Pancreas (tissue), 10 donors: Measurements from ENCODE around the gene SMIM12. TPM values are rescaled to one million over a fixed set of nuclear protein-coding genes. Genes with fewer than 3 reads are reported as not detected.
"Not testable (repeated sequence)": the region's sequence is repeated elsewhere in the genome, so short reads cannot be mapped to it uniquely, and the experiment has no call there.

ENCODE experiments used
- ATAC-seq, 4 donors: fragments of 200-7000 bp; cut with Tn5 transposase; one replicate each; pipeline versions ENCODE4 v1.8.0 to v1.9.1; 2020; ENCODE audit warnings: mild to moderate bottlenecking in 4 of 4, moderate library complexity in 4 of 4
- DNase-seq, 6 donors: peaks; one replicate each; pipeline ENCODE4 v3.0.0-alpha.2; 2020
- FAIRE-seq: peaks from 2 replicates; lab custom pipeline; 2012; peaks lifted over from hg19 to GRCh38; lab: Jason Lieb, UNC
- H3K27ac ChIP-seq, 4 donors: fragments of 200-600 bp; sonication (generic); 1 replicate in 3 of 4; 2 replicates in 1 of 4; pipeline versions ENCODE4 v1.5.0 to v1.8.0; 2020
- H3K27me3 ChIP-seq, 4 donors: fragments of 200-600 bp; one replicate each; pipeline ENCODE4 v1.8.0; 2021
- H3K36me3 ChIP-seq, 3 donors: fragments of 200-600 bp; sonication (generic) in 1 of 3; one replicate each; pipeline versions ENCODE4 v1.5.0 to v1.8.0; 2020 to 2021
- H3K4me1 ChIP-seq, 3 donors: fragments of 200-600 bp; one replicate each; pipeline ENCODE4 v1.8.0; 2021
- H3K4me3 ChIP-seq, 4 donors: fragments of 200-600 bp; sonication (generic) in 2 of 4; one replicate each; pipeline versions ENCODE4 v1.5.0 to v1.8.0; 2020 to 2021
- H3K9me3 ChIP-seq, 4 donors: fragments of 200-600 bp; one replicate each; pipeline ENCODE4 v1.8.0; 2021
- CTCF ChIP-seq, 4 donors: fragments of 200-600 bp; sonication (generic) in 3 of 4; IDR thresholded peaks; one replicate each; pipeline versions ENCODE4 v1.5.0 to v1.8.0; 2021; ENCODE audit warnings: antibody characterized with exemption in 4 of 4
- WGBS, 2 donors: extraction: QIAGEN DNeasy Blood & Tissue Kit; methylation state at CpG; one replicate each; pipeline ENCODE4 v1.1.7; 2013; 5-methylcytosine and 5-hydroxymethylcytosine counted together
- intact Hi-C, 3 donors: fragments of 100-400 bp; cut with DNase I; formaldehyde crosslinking; loops; one replicate each; pipeline versions ENCODE4 v1.11.1 to v1.14.2; 2022
- polyA plus RNA-seq, 2 donors: library from polyadenylated mRNA; stranded (reverse); fragments of 200-250 nt; gene quantifications; one replicate each; pipeline ENCODE4 v1.2.3, GENCODE V29; 2013
- total RNA-seq, 6 donors: library from RNA; stranded (reverse); fragmentation: NEBNext Ultra II Directional in 4 of 6; extraction: Animal tissue kit (Norgen Biotek cat#: 25700) in 4 of 6; gene quantifications; one replicate each; pipeline versions ENCODE4 v1.2.1 to v1.2.4, GENCODE V29; 2021 to 2023
- donor health status: healthy with polysubstance abuse.
- donor health status: DM: no; HTN: no; CAD: no; lungs with moderate emphysema.
- donor health status: DM: no; HTN: no; CAD: no.
- donor health status: control.
- donor health status: control.
- donor health status: Bipolar disorder and iron deficiency.
- donor health status: DM: yes; HTN: yes; CAD: no.
- donor health status: DM: no; HTN: no; CAD: no.
- donor health status: DM: no; HTN: no; CAD: no.
- donor health status: DM: yes; HTN: yes; CAD: no.

SMIM12 gene
- total and polyA plus RNA-seq, 8 donors: 6.2 to 18.5 (median 14.3) TPM

DNA sequence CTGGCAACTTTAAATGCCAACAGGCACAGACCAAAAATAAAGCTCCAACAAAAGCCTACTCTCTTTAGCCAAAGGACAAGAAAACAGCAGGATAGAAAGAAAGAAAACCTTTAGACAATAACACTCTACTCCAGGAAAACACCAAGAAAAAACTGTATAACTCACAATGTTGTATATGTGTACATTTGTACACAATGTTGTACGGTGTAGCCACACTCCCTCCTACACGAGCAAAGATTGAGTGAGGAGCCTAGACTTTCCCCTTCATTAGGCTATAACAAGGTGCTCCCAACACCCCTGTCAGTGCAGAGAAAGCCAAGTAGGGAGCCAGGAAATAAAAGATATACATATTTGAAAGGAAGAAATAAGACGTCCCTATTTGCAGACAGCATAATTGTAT, 42.8 kb downstream of the SMIM12 start:
- ATAC-seq: no peak
- Histone ChIP-seq H3K36me3 (no peaks in the 10 kb centered on the region), H3K27me3 (no peaks in the 10 kb centered on the region), H3K9me3 (no peaks in the 10 kb centered on the region), H3K27ac (no peak overlapping the region), H3K4me1 (no peaks in the 10 kb centered on the region), H3K4me3 (no peak overlapping the region)
- FAIRE-seq: no peak
- no peak for DNase-seq
- no peak for TF ChIP-seq CTCF (IDR thresholded peaks at IDR 0.05)
- 62 to 63% methylated on average over 3 of the region's 3 CpGs for WGBS, 2 donors
- intact Hi-C loops: no loop called here

DNA sequence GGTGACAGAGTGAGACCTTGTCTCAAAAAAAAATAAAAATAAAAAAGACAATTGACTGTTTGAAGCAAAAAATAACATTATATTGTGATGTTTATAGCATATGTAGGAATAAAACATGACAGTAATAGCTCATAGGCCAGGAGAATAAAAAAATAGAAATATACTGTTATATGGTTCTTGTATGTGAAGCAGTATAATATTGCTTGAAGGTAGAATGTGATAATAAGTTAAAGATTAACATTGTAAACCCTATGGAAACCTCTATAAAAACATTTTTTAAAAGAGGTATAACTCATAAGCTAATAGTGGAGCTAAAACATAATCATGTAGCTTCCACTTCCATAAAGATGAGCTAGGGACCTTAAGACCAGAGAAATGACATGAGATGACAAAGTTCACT, 43.2 kb downstream of the SMIM12 start:
- Histone ChIP-seq H3K27me3 (no peaks in the 10 kb centered on the region), H3K9me3 (no peaks in the 10 kb centered on the region), H3K27ac (no peak overlapping the region), H3K4me1 (no peaks in the 10 kb centered on the region), H3K4me3 (no peak overlapping the region), H3K36me3 (no peaks in the 10 kb centered on the region)
- no peak for TF ChIP-seq CTCF (IDR thresholded peaks at IDR 0.05)
- FAIRE-seq: no peak
- no peak for ATAC-seq
- no peak for DNase-seq
- intact Hi-C loops: no loop called here

- DNase-seq, intact Hi-C loops, H3K27me3 ChIP-seq, H3K4me1 ChIP-seq, H3K36me3 ChIP-seq, FAIRE-seq, H3K9me3 ChIP-seq, H3K4me3 ChIP-seq, H3K27ac ChIP-seq, ATAC-seq: not testable (repeated sequence)
- WGBS, 2 donors: 90 to 91% methylated on average over 3 of the region's 3 CpGs
Measured at GRCh38 chr1:34810781-34811180, 48.8 kb downstream of the SMIM12 start.

- intact Hi-C loops: no loop called here
- H3K4me1 ChIP-seq: no peaks in the 10 kb centered on the region
- no peak overlapping the region for H3K27ac ChIP-seq
- H3K27me3 ChIP-seq: no peaks in the 10 kb centered on the region
- no peak for TF ChIP-seq CTCF (IDR thresholded peaks at IDR 0.05)
- DNase-seq: no peak
- no peaks in the 10 kb centered on the region for H3K36me3 ChIP-seq
- FAIRE-seq: no peak
- WGBS, 2 donors: 90 to 92% methylated on average over 9 of the region's 9 CpGs
- ATAC-seq: no peak
- H3K4me3 ChIP-seq: no peak overlapping the region
- H3K9me3 ChIP-seq: no peaks in the 10 kb centered on the region
Measured at GRCh38 chr1:34808051-34808810, 51.3 kb downstream of the SMIM12 start.

- no peaks in the 10 kb centered on the region for H3K4me1 ChIP-seq
Measured at GRCh38 chr1:34806396-34806795, 53.2 kb downstream of the SMIM12 start.

More at GRCh38 chr1:34806396-34806795, 53.2 kb downstream of the SMIM12 start:
- FAIRE-seq (no peak), DNase-seq (no peak), ATAC-seq (no peak)
- no peak overlapping the region for H3K27ac ChIP-seq
- no peaks in the 10 kb centered on the region for H3K9me3 ChIP-seq
- no peak overlapping the region for H3K4me3 ChIP-seq
- H3K27me3 ChIP-seq: no peaks in the 10 kb centered on the region
- TF ChIP-seq CTCF (IDR thresholded peaks at IDR 0.05): no peak
- intact Hi-C loops: no loop called here
- 78 to 83% methylated on average over 3 of the region's 3 CpGs for WGBS, 2 donors
- no peaks in the 10 kb centered on the region for H3K36me3 ChIP-seq
